ENCODE results near the gene ABCC8.
"Not testable (repeated sequence)": the region's sequence is repeated elsewhere in the genome, so short reads cannot be mapped to it uniquely, and the experiment has no call there.

Gene ABCC8

GRCh38 chr11:17468122-17468521 lies 8.5 kb downstream of the ABCC8 start:
- DNase-seq: no peak

GRCh38 chr11:17463546-17464174 lies 13.0 kb downstream of the ABCC8 start:
- no peak for DNase-seq

GRCh38 chr11:17462940-17463339 lies 13.7 kb downstream of the ABCC8 start:
- DNase-seq: no peak

- no peak for DNase-seq
These were observed 16.2 kb downstream of the ABCC8 start for GRCh38 chr11:17460406-17460805.

GRCh38 chr11:17459236-17459896 lies 17.3 kb downstream of the ABCC8 start:
- no peak for DNase-seq

- DNase-seq: no peak
These were observed 18.4 kb downstream of the ABCC8 start for GRCh38 chr11:17458268-17458667.

GRCh38 chr11:17457396-17458173 lies 19.1 kb downstream of the ABCC8 start:
- DNase-seq: no peak

- DNase-seq: no peak
These were observed 24.0 kb downstream of the ABCC8 start for GRCh38 chr11:17452668-17453067.

- no peak for DNase-seq
These were observed 27.5 kb downstream of the ABCC8 start for GRCh38 chr11:17449158-17449557.

GRCh38 chr11:17446482-17446881 lies 30.2 kb downstream of the ABCC8 start:
- no peak for DNase-seq

GRCh38 chr11:17445240-17445795 lies 31.3 kb downstream of the ABCC8 start:
- no peak for DNase-seq

GRCh38 chr11:17443926-17444690 lies 32.5 kb downstream of the ABCC8 start:
- no peak for DNase-seq

GRCh38 chr11:17443423-17443822 lies 33.2 kb downstream of the ABCC8 start:
- DNase-seq: no peak

- no peak for DNase-seq
These were observed 33.6 kb downstream of the ABCC8 start for GRCh38 chr11:17443000-17443399.

- DNase-seq: no peak
These were observed 37.3 kb downstream of the ABCC8 start for GRCh38 chr11:17439316-17439782.

- no peak for DNase-seq
These were observed 39.3 kb downstream of the ABCC8 start for GRCh38 chr11:17437366-17437765.

- no peak for DNase-seq
These were observed 42.5 kb downstream of the ABCC8 start for GRCh38 chr11:17434108-17434507.

- DNase-seq: no peak
These were observed 44.6 kb downstream of the ABCC8 start for GRCh38 chr11:17432002-17432401.

GRCh38 chr11:17431139-17431538 lies 45.5 kb downstream of the ABCC8 start:
- no peak for DNase-seq

GRCh38 chr11:17430616-17431015 lies 46.0 kb downstream of the ABCC8 start:
- no peak for DNase-seq

- no peak for DNase-seq
These were observed 47.7 kb downstream of the ABCC8 start for GRCh38 chr11:17428925-17429324.

- DNase-seq: no peak
These were observed 48.4 kb downstream of the ABCC8 start for GRCh38 chr11:17428261-17428660.

- DNase-seq: not testable (repeated sequence)
These were observed 50.4 kb downstream of the ABCC8 start for GRCh38 chr11:17426233-17426632.

All from suppressor macrophage treated with lipopolysaccharide for 4 hours (primary cell).